Fibroblast of skin of scalp (primary cell): ENCODE data around the gene MC2R. TPM values are rescaled to one million over a fixed set of nuclear protein-coding genes. Genes with fewer than 3 reads are reported as not detected.

Experiments
- DNase-seq: peaks from one replicate; pipeline ENCODE4 v3.0.0-alpha.2; 2013
- polyA plus RNA-seq, 2 experiments: library from polyadenylated mRNA; unstranded; fragments of 120-200 nt; gene quantifications; one replicate each; pipeline ENCODE4 v1.2.1, GENCODE V29; 2013; ENCODE audit not compliant: insufficient read length in 2 of 2

Gene MC2R
- not detected for polyA plus RNA-seq (2013, experiment 1 of 2; ENCODE audit: insufficient read length)
- polyA plus RNA-seq (2013, experiment 2 of 2; ENCODE audit: insufficient read length), result not detected

- no peak for DNase-seq
These were observed at the start of gene MC2R for GRCh38 chr18:13915391-13915790. TSS of gene MC2R (minus strand) at chr18:13915536. CDS start at chr18:13885518, 30,018 bp downstream.

DNA sequence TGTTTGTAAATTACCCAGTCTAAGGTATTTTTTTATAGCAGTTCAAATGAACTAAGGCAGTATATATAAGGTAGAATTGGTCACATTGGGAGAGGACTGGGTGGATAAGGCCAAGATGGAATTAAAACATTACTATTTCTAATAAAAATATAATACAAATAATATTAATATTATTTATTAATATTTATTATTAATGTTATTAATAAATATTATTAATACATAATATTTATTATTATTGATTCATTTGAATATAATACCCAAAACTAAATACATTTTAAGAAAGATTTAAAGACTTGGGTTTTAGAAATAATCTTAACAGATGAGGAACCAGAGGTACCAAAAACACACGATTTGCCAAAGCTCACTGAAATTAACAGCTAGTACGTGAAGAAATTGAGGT is 30.5 kb upstream of the MC2R start:
- DNase-seq, result no peak

DNA sequence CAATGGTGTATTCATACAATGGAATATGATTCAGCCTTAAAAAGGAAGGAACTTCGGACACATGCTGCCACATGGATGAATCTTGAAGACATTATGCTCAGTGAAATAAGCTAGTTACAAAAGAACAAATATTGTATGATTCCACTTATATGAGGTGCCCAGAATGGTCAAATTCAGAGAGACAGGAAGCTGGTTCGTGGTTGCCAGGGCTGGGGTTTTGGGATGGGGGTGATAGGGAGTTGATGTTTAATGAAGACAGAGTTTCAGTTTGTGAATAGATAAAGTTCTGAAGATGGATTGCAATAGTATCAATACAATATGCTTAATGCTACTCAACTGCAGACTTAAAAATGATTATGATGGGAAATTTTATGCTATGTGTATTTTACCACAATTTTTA is 28.0 kb upstream of the MC2R start:
- DNase-seq, result no peak

- DNase-seq, result no peak
These were observed 25.0 kb upstream of the MC2R start for GRCh38 chr18:13940326-13940725.

DNA sequence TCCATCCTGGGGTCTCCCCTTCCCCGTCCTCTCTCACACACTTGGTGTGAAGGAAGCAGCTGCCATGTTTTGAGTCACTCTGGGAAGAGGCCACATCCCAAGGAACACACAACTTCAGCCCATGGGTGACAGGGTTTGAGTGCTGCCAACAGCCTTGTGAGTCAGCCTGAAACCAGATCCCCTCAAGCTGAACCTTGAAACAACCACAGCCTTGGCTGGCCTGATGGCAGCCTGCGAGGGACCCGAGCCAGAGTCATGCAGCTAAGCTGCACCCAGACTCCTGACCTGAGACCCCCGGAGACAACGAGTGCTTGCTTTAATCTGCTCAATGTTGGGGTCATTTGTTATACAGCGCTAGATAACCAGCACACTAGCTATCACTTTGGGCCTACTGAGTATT is 19.3 kb upstream of the MC2R start:
- no peak for DNase-seq

GRCh38 chr18:13934058-13934457 is 18.7 kb upstream of the MC2R start:
- no peak for DNase-seq

DNA sequence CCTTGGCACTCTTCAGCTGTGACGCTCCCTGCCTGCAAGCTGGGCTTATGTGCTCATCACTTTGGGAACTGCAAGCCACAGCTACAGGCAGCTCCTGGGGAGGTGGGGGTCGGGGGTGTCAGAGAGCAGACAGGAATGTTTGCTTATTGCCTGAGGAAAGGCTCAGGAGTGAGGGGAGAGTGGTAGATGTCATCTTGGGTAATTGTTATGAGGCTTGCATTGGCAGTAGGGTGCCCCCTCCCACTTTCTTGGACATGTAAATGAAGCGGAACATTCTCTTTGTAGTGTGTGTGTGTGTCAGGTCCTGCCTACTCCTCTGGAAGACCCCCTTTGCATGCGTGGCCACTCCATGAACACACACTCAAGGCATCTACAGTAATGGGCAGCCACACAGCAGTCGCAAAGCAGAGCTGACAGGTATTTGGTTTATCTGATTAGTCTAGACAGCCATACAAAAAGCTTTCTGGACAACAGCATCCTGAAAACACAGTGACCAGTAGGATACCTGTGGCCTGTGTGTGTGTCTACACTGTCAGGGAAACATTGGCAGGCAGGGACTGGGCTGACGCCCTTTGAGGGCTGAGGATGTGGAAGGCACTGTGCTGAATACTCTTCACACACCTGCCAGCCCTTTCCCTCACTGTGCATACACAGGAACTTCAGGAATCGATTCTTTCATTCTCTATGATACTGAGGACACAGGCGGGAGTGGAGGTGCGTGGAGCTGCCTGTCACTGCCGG is 17.1 kb upstream of the MC2R start:
- no peak for DNase-seq

- no peak for DNase-seq
These were observed 15.6 kb upstream of the MC2R start for GRCh38 chr18:13930964-13931363.

DNA sequence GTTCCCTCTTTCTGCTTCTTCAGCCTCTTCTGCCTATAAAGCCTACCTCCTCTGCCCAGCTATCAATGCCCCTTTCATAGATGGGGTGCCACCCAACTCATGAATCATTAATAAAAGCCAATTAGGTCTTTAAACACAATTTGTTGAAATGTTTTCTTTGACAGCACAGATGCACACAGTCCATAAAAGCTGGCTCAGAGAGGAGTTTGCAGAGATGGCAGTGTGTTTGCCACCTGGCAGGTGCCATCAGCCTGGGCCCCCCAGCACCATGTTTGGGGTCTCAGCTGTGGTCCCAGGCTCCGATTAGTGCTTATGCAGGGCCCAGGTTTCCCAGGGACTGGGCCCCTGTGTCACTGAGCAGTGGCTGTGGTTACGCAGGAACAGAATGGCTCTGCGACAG is 7.9 kb upstream of the MC2R start:
- DNase-seq, result no peak

- DNase-seq, result no peak
These were observed 3.6 kb upstream of the MC2R start for GRCh38 chr18:13918898-13919297.

DNA sequence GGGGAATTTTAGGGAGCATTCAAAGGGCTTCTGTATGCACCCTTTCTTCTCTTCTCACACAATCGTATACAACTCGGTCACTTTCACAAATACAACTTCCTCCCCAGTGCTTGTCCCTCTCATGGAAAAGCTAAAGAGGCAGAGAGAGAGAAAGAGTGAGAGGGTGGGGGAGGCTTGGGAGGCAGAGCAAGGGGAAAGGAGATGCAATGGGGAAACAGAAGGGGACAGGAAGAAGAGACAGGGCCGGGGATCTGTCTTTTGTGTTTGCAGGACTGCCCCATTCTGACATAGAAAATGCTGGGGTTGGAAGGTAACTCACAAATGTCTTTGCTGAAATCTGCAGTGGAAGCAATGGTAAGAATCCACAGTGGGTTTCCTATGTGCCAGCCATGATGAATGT is 2.1 kb upstream of the MC2R start:
- DNase-seq, result no peak

GRCh38 chr18:13916559-13916958 is 1.2 kb upstream of the MC2R start:
- DNase-seq, result no peak

GRCh38 chr18:13915995-13916431 is 677 bp upstream of the MC2R start:
- DNase-seq, result peak; percentile 12

GRCh38 chr18:13914756-13915155 is 580 bp downstream of the MC2R start:
- DNase-seq, result no peak

DNA sequence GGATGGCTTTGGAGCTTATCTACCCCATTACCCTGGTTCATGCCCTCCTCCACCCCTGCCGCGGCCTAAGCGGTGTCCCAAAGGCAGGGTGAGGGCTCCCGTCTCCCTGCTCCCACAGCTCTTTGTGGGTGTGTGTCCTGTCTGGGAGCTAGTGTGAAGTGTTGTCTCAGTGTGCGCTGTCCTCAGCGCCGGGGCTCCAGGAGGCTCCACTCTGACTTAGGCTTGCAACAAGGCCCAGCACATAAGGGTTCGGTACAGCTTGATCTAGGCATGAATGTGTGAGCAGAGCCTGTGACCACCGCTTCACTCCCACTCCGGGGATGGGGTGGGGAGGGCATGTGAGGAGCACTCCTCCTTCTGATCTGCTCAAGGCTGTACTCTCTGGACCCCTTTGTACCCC is 1.2 kb downstream of the MC2R start:
- no peak for DNase-seq

GRCh38 chr18:13913205-13913604 is 2.1 kb downstream of the MC2R start:
- DNase-seq, result no peak

DNA sequence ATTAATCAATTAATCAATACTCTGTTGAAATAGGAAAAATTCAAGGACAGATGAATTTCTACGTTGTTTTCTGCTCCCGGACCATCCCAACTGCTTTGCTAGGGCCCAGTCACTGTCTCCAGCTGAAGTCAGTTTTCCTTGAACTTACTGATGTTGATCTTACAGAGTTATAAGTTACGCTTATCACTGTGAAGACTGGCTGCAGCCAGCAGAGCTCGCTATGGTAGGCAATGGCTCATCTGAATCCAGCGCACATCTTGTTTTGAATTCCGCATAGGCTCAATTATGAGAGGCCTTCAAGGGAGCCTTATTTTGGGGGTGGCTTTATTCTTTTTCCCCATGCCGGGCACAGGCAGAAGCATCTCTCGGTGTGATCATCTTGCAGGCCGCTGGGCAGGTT is 2.7 kb downstream of the MC2R start:
- DNase-seq, result no peak

- DNase-seq, result no peak
These were observed 4.3 kb downstream of the MC2R start for GRCh38 chr18:13910986-13911385.

- DNase-seq, result no peak
These were observed 4.8 kb downstream of the MC2R start for GRCh38 chr18:13910501-13910900.

DNA sequence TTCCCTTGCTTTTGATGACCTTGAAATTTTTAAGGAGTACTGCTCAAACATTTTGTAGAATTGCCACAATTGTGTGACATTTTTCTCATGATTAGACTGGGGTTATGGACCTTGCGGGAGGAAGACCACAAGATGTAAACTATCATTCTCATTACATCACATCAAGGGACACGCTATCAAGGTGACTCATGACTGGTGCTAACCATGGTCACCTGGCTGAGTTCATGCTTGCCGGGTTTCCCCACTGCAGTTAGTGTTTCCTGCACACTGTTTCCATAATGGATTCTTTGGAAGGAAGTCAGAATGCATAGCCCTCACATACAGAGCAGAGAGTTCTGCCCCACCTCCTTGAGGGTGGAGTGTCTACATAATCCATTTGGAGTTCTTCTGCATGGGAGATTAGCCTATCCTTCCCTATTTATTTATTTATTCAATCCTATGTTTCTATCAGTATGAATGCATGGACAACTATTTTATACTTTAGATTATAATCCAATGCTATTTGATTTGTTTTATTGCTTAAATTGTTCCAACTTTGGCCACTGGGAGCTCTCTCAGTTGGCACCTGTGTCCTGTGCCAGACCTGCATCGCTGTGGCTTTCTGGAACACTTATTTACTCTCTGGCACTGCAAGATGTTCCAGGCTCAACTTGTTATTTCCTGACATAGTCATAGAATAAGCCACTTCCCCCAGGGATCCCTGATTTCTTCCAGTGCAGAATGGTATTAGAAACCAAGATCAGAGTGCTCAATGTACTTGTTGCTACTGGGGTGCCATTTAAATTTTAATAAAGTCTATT is 6.0 kb downstream of the MC2R start:
- DNase-seq, result no peak

DNA sequence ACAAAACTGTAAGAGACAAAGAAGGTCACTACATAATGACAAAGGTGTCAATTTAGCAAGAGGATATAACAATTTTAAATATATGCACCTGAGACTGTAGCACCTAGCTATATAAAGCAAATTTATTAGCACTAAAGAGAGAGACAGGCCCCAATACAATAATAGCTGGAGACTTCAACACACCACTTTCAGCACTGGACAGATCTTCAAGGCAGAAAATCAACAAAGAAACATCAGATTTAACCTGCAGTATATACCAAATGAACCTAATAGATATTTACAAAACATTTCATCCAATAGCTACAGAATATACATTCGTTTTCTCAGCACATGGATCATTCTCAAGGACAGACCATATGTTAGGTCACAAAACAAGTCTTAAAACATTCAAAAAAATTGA is 14.7 kb downstream of the MC2R start:
- DNase-seq, result no peak

GRCh38 chr18:13895505-13896033 is 19.8 kb downstream of the MC2R start:
- no peak for DNase-seq

GRCh38 chr18:13894531-13894930 is 20.8 kb downstream of the MC2R start:
- no peak for DNase-seq

- no peak for DNase-seq
These were observed 21.9 kb downstream of the MC2R start for GRCh38 chr18:13893418-13893760.
